IMR-90 (cell line): ENCODE measurements around the gene FAM53B. TPM values are rescaled to one million over a fixed set of nuclear protein-coding genes. Genes with fewer than 3 reads are reported as not detected.

ENCODE experiments used
- ATAC-seq: fragments of 200-7000 bp; cut with Tn5 transposase; 2 replicates; pipeline ENCODE4 v1.9.1; 2020; ENCODE audit warnings: low read depth, mild to moderate bottlenecking, moderate library complexity
- BruUV-seq: library from RNA; stranded (reverse); fragments of 400-500 nt; replicated peaks from 2 replicates; lab custom pipeline; 2021; lab: Mats Ljungman, UMichigan
- CTCF ChIA-PET: fragments of 300-600 bp; formaldehyde crosslinking; extraction: SDS; loops from one replicate; lab custom pipeline; 2021; ENCODE audit warnings: antibody characterized with exemption; lab: Yijun Ruan, JAX
- POLR2A ChIA-PET: fragments of 300-600 bp; sonication (Branson Sonifier 250); formaldehyde crosslinking; loops from one replicate; lab custom pipeline; 2022; ENCODE audit warnings: antibody characterized with exemption; ENCODE audit not compliant: unreplicated experiment; lab: Charles Lee
- DNase-seq: peaks from one replicate; pipeline ENCODE4 v3.0.0; 2013
- H2AFZ ChIP-seq: replicated peaks from 2 replicates; pipeline ENCODE3; 2013; ENCODE audit warnings: low read length, mild to moderate bottlenecking; ENCODE audit not compliant: poor library complexity
- H2AK5ac ChIP-seq: 2 replicates; pipeline ENCODE4 v1.6.1; 2013; ENCODE audit warnings: low read depth, low read length, inconsistent platforms
- H2AK9ac ChIP-seq: replicated peaks from 2 replicates; pipeline ENCODE3; 2013; ENCODE audit warnings: mild to moderate bottlenecking, low read depth, low read length, moderate library complexity; ENCODE audit not compliant: poor library complexity
- H2BK120ac ChIP-seq: 2 replicates; pipeline ENCODE4 v1.6.1; 2013; ENCODE audit warnings: low read depth, low read length, inconsistent platforms
- H2BK15ac ChIP-seq: 3 replicates; pipeline ENCODE4 v1.6.1; 2013; ENCODE audit warnings: low read depth, low read length, inconsistent platforms
- H2BK20ac ChIP-seq: 2 replicates; pipeline ENCODE4 v1.6.1; 2013; ENCODE audit warnings: low read depth, mild to moderate bottlenecking, inconsistent platforms, low read length, moderate library complexity
- H2BK5ac ChIP-seq: 2 replicates; pipeline ENCODE4 v1.6.1; 2013; ENCODE audit warnings: mild to moderate bottlenecking, low read depth, low read length, inconsistent platforms; ENCODE audit not compliant: poor library complexity, severe bottlenecking
- H3K14ac ChIP-seq: replicated peaks from 2 replicates; pipeline ENCODE4 v1.6.1; 2013; ENCODE audit warnings: low read depth, low read length, inconsistent platforms
- H3K18ac ChIP-seq: 2 replicates; pipeline ENCODE4 v1.6.1; 2013; ENCODE audit warnings: low read depth, low read length, control low read depth
- H3K23ac ChIP-seq: 2 replicates; pipeline ENCODE4 v1.6.1; 2013; ENCODE audit warnings: low read depth, low read length, inconsistent platforms
- H3K27ac ChIP-seq: 2 replicates; pipeline ENCODE4 v1.5.1; 2013; ENCODE audit warnings: mild to moderate bottlenecking, control low read depth, low read length; ENCODE audit not compliant: insufficient read depth
- H3K27me3 ChIP-seq: 2 replicates; pipeline ENCODE4 v1.6.1; 2013; ENCODE audit warnings: low read length; ENCODE audit not compliant: control insufficient read depth, insufficient read depth
- H3K36me3 ChIP-seq: 2 replicates; pipeline ENCODE4 v1.6.1; 2013; ENCODE audit warnings: low read length, mixed read lengths; ENCODE audit not compliant: control insufficient read depth, insufficient read depth
- H3K4ac ChIP-seq: 2 replicates; pipeline ENCODE4 v1.6.1; 2013; ENCODE audit warnings: low read depth, low read length, inconsistent platforms
- H3K4me1 ChIP-seq: 2 replicates; pipeline ENCODE4 v1.6.1; 2013; ENCODE audit warnings: low read length, mixed read lengths; ENCODE audit not compliant: control insufficient read depth, insufficient read depth
- H3K4me2 ChIP-seq: 2 replicates; pipeline ENCODE4 v1.6.1; 2013; ENCODE audit warnings: low read depth, mild to moderate bottlenecking, control low read depth, low read length, moderate library complexity
- H3K4me3 ChIP-seq: 2 replicates; pipeline ENCODE4 v1.5.1; 2013; ENCODE audit warnings: low read depth, mild to moderate bottlenecking, control low read depth, low read length, moderate library complexity; ENCODE audit not compliant: insufficient read depth
- H3K56ac ChIP-seq: 2 replicates; pipeline ENCODE4 v1.6.1; 2013; ENCODE audit warnings: low read length, inconsistent platforms; ENCODE audit not compliant: insufficient read depth; ENCODE audit errors: extremely low read depth
- H3K79me1 ChIP-seq, 2 experiments: 2 replicates each; pipeline ENCODE4 v1.6.1; 2013; ENCODE audit warnings: low read length in 2 of 2, inconsistent platforms in 1 of 2, low read depth in 1 of 2
- H3K9ac ChIP-seq: 2 replicates; pipeline ENCODE4 v1.6.1; 2013; ENCODE audit warnings: low read depth, low read length, control low read depth
- H3K9me1 ChIP-seq: 2 replicates; pipeline ENCODE4 v1.6.1; 2013; ENCODE audit warnings: low read length, inconsistent platforms; ENCODE audit not compliant: insufficient read depth
- H3K9me3 ChIP-seq: 2 replicates; pipeline ENCODE4 v1.6.1; 2013; ENCODE audit warnings: low read length; ENCODE audit not compliant: control insufficient read depth, insufficient read depth
- H4K20me1 ChIP-seq: 2 replicates; pipeline ENCODE4 v1.6.1; 2013; ENCODE audit warnings: low read length, inconsistent platforms; ENCODE audit not compliant: insufficient read depth
- H4K5ac ChIP-seq: 2 replicates; pipeline ENCODE4 v1.6.1; 2013; ENCODE audit warnings: mild to moderate bottlenecking, low read depth, low read length, control low read depth
- H4K8ac ChIP-seq, 2 experiments: 2 replicates each; pipeline ENCODE4 v1.6.1; 2013; ENCODE audit warnings: low read depth in 2 of 2, low read length in 2 of 2, control low read depth in 1 of 2, inconsistent platforms in 1 of 2
- H4K91ac ChIP-seq: 2 replicates; pipeline ENCODE4 v1.6.1; 2013; ENCODE audit warnings: low read depth, low read length, inconsistent platforms; ENCODE audit not compliant: insufficient read depth
- BHLHE40 ChIP-seq: fragments of 150-350 bp; IDR thresholded peaks from 2 replicates; pipeline ENCODE4 v1.6.1; 2016; ENCODE audit warnings: mild to moderate bottlenecking, low read depth, low read length
- CEBPB ChIP-seq: IDR thresholded peaks from 2 replicates; pipeline ENCODE4 v1.6.1; 2012; ENCODE audit warnings: low read depth, low read length, improper control_type of control experiment
- CHD1 ChIP-seq: IDR thresholded peaks from 2 replicates; pipeline ENCODE4 v1.6.1; 2012; ENCODE audit warnings: low read depth, low read length, improper control_type of control experiment
- FOS ChIP-seq: fragments of 150-350 bp; IDR thresholded peaks from 2 replicates; pipeline ENCODE4 v1.6.1; 2016; ENCODE audit warnings: low read depth, low read length
- MAFK ChIP-seq: IDR thresholded peaks from 2 replicates; pipeline ENCODE4 v1.6.1; 2012; ENCODE audit warnings: low read depth, low read length, improper control_type of control experiment
- MAZ ChIP-seq: IDR thresholded peaks from 2 replicates; pipeline ENCODE4 v1.6.1; 2012; ENCODE audit warnings: low read depth, mild to moderate bottlenecking, low read length, improper control_type of control experiment, moderate library complexity, borderline replicate concordance
- MXI1 ChIP-seq: IDR thresholded peaks from 2 replicates; pipeline ENCODE4 v1.6.1; 2012; ENCODE audit warnings: low read depth, mild to moderate bottlenecking, low read length, moderate library complexity, borderline replicate concordance
- NFE2L2 ChIP-seq: fragments of 150-350 bp; IDR thresholded peaks from 2 replicates; pipeline ENCODE4 v1.6.1; 2016; ENCODE audit warnings: low read depth, mild to moderate bottlenecking, low read length
- POLR2A ChIP-seq: IDR thresholded peaks from 2 replicates; pipeline ENCODE4 v1.6.1; 2012; ENCODE audit warnings: mild to moderate bottlenecking, low read depth, low read length
- RAD21 ChIP-seq: IDR thresholded peaks from 2 replicates; pipeline ENCODE4 v1.6.1; 2012; ENCODE audit warnings: low read length, improper control_type of control experiment
- RFX5 ChIP-seq: IDR thresholded peaks from 2 replicates; pipeline ENCODE4 v1.8.0; 2012; ENCODE audit warnings: low read depth, mild to moderate bottlenecking, low read length, moderate library complexity
- SMC3 ChIP-seq: fragments of 150-350 bp; IDR thresholded peaks from 2 replicates; pipeline ENCODE4 v1.6.1; 2016; ENCODE audit warnings: low read depth, mild to moderate bottlenecking, antibody characterized with exemption, low read length, moderate library complexity
- WGBS, 2 experiments: methylation state at CpG; one replicate each; pipeline versions ENCODE4 v1.1.5 to v1.1.7; 2013; ENCODE audit warnings: missing lambda C conversion rate in 2 of 2; ENCODE audit not compliant: insufficient read length in 1 of 2; ENCODE audit errors: extremely low coverage in 2 of 2; 5-methylcytosine and 5-hydroxymethylcytosine counted together
- dilution Hi-C: fragments of 300-500 bp; cut with HindIII; formaldehyde crosslinking; loops from one replicate; pipeline ENCODE4 v1.14.3; 2018; ENCODE audit warnings: low sequenced_read_pairs; ENCODE audit not compliant: unreplicated experiment
- in situ Hi-C: fragments of 300-500 bp; cut with MboI; formaldehyde crosslinking; loops from 3 replicates; pipeline ENCODE4 v1.14.3; 2019; ENCODE audit warnings: low sequenced_read_pairs, inconsistent platforms, mixed read lengths
- intact Hi-C: fragments of 100-400 bp; cut with micrococcal nuclease; formaldehyde crosslinking; loops from 2 replicates; pipeline ENCODE4 v1.10.0; 2022
- polyA plus RNA-seq, 3 experiments: library from polyadenylated mRNA; depleted of rRNA; stranded (reverse); fragments of >200 nt; gene quantifications; 2 replicates each; pipeline ENCODE4 v1.2.3, GENCODE V29; 2012; ENCODE audit warnings: low replicate concordance in 1 of 3
- total RNA-seq: library from RNA; depleted of rRNA; stranded (reverse); fragments of >200 nt; gene quantifications from 2 replicates; pipeline ENCODE4 v1.2.3, GENCODE V29; 2012
- TF ChIP-seq, protein P1 (sequence below): fragments of 150-350 bp; IDR thresholded peaks from 2 replicates; pipeline ENCODE4 v1.6.1; 2017; ENCODE audit warnings: mild to moderate bottlenecking, antibody characterized with exemption, low read length, low read depth
- TF ChIP-seq, protein P2 (sequence below): conservative IDR thresholded peaks from 2 replicates; pipeline ENCODE4 v1.5.1; 2012; ENCODE audit warnings: mild to moderate bottlenecking, low read depth, low read length, improper control_type of control experiment
- TF ChIP-seq, protein P3 (sequence below): fragments of 150-350 bp; IDR thresholded peaks from 2 replicates; pipeline ENCODE4 v1.6.1; 2016; ENCODE audit warnings: low read depth, mild to moderate bottlenecking, low read length, moderate library complexity, borderline replicate concordance

FAM53B gene
- total and polyA plus RNA-seq, 2 of the 4 experiments (the other 2 are of a cell fraction), result 3.8 to 5.7 TPM

DNA sequence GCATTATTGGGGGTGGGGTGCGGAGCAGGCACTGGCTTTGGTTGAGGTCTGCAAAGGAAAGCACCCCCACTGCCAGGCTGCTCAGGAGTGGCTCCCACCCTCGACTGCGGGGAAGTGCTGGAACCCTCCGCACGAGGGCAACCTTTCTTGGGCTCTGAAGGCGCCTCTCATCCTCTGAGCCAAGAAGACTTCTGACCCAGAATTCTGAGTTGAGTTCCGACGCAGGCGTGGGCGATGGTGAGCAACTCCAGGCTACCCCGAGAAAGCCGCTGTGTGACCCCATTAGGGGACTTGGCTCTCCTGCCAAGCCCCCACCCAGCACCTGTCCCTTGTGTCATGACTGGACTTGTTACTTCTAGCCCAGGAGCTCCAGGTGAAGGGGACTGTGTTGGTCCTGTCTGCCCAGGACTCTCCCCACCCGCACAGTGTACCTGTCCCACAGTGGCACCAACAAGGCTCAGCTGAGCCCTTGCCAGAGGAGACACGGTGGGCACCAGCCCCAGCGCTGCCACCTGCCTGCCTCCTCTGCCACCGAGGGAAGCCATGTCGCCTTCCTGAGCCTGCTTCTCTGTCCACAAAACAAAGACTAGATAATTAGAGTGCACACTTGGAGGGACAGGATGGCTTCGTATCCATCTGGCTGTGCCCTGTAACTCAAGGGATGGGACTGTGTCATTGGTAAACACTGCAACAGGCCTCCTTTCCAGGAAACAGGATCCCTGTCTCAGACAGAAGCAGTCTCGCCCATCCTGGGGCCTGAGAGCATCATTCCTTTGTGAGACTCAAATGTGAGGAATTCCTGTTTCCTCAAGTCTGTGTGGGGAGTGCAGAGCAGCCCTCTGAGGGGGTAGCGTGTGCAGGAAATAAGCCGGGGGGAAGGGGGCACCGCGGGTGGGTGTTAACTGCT, 153.7 kb downstream of the FAM53B start:
- Histone ChIP-seq H3K4ac (no peak overlapping the region), H3K4me3 (no peak overlapping the region), H3K27me3 (peaks cover 5% of the 10 kb centered on the region; the same call in 1 of the 2 replicates), H2AK5ac (no peak overlapping the region), H4K8ac (no peak overlapping the region), H3K9me1 (no peaks in the 10 kb centered on the region), H3K27ac (no peak overlapping the region), H3K9ac (no peak overlapping the region), H4K5ac (no peak overlapping the region), H4K91ac (no peak overlapping the region), H3K9me3 (peaks cover 12% of the 10 kb centered on the region), H3K4me1 (no peaks in the 10 kb centered on the region), H3K18ac (no peak overlapping the region), H2AK9ac (no peak overlapping the region), H3K56ac (no peak overlapping the region), H3K14ac (no peak overlapping the region), H2BK20ac (no peak overlapping the region), H2BK120ac (no peak overlapping the region), H2AFZ (no peak overlapping the region), H3K23ac (no peak overlapping the region), H3K36me3 (no peaks in the 10 kb centered on the region), H3K4me2 (no peak overlapping the region), H4K20me1 (no peaks in the 10 kb centered on the region), H2BK15ac (no peak overlapping the region), H3K79me1 (no peaks in the 10 kb centered on the region), H2BK5ac (no peak overlapping the region)
- intact Hi-C loops (no loop called here), dilution Hi-C loops (no loop called here), in situ Hi-C loops (no loop called here)
- BruUV-seq, result no TSS peak
- CTCF ChIA-PET, result no interaction called here
- DNase-seq, result no peak
- TF ChIP-seq RFX5 (no peak), MAFK (no peak), MAZ (no peak), SMC3 (no peak), RAD21 (no peak), FOS (no peak), CEBPB (no peak), MXI1 (no peak), POLR2A (no peak), NFE2L2 (no peak), BHLHE40 (no peak), CHD1 (no peak)
- TF ChIP-seq, protein P1, sequence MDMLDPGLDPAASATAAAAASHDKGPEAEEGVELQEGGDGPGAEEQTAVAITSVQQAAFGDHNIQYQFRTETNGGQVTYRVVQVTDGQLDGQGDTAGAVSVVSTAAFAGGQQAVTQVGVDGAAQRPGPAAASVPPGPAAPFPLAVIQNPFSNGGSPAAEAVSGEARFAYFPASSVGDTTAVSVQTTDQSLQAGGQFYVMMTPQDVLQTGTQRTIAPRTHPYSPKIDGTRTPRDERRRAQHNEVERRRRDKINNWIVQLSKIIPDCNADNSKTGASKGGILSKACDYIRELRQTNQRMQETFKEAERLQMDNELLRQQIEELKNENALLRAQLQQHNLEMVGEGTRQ, result no peak
- TF ChIP-seq, protein P2, sequence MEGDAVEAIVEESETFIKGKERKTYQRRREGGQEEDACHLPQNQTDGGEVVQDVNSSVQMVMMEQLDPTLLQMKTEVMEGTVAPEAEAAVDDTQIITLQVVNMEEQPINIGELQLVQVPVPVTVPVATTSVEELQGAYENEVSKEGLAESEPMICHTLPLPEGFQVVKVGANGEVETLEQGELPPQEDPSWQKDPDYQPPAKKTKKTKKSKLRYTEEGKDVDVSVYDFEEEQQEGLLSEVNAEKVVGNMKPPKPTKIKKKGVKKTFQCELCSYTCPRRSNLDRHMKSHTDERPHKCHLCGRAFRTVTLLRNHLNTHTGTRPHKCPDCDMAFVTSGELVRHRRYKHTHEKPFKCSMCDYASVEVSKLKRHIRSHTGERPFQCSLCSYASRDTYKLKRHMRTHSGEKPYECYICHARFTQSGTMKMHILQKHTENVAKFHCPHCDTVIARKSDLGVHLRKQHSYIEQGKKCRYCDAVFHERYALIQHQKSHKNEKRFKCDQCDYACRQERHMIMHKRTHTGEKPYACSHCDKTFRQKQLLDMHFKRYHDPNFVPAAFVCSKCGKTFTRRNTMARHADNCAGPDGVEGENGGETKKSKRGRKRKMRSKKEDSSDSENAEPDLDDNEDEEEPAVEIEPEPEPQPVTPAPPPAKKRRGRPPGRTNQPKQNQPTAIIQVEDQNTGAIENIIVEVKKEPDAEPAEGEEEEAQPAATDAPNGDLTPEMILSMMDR, result no peak
- TF ChIP-seq, protein P3, sequence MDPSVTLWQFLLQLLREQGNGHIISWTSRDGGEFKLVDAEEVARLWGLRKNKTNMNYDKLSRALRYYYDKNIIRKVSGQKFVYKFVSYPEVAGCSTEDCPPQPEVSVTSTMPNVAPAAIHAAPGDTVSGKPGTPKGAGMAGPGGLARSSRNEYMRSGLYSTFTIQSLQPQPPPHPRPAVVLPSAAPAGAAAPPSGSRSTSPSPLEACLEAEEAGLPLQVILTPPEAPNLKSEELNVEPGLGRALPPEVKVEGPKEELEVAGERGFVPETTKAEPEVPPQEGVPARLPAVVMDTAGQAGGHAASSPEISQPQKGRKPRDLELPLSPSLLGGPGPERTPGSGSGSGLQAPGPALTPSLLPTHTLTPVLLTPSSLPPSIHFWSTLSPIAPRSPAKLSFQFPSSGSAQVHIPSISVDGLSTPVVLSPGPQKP, result no peak
- WGBS, 2 experiments, result 92% methylated on average over 12 of the region's 23 CpGs; no CpG with 5 or more reads in 1 of the 2 experiments
- ATAC-seq, result no peak
- POLR2A ChIA-PET, result no interaction called here
